Germinal center (tissue), 1 donor: ENCODE results near the gene FGFR4.

Experiments
- DNase-seq: peaks from one replicate; pipeline ENCODE4 v3.0.0; 2012; ENCODE audit warnings: mixed read lengths, low spot score

FGFR4 gene

DNA sequence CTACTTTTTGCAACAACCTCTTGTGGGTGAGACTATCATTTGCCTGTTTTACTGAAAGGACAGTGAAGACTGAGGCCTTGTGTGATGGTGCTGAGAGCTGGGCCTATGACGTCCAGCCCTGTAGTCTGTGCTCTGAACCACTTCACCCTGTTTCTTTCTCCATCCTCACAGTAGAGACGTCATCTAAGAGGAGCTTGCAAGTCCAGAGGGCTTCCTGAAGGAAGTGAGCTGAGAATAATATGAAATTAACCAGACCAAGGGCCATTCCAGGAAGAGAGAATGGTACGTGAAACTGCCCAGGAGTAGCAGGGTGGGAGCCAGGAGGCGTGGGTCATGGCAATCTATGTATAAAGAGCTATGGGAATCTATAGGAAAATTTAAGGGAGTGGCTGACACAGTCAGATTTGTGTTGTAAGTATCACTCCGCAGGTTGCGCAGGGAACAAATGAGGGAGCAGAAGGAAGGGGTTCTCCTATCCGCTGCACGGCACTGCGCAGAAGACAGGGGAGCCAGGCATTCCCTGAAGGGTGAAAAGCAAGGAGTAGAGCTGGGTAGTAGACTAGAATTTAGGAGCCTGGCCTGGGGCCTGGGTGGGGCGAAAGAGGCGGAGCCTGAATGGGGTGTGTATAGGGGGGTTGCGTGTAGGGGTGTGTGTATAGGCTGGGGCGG, 596 bp upstream of the FGFR4 start:
- DNase-seq, result no peak

GRCh38 chr5:177087398-177088005, 787 bp downstream of the FGFR4 start:
- DNase-seq, result no peak

GRCh38 chr5:177089127-177089526, 2.4 kb downstream of the FGFR4 start:
- no peak for DNase-seq

DNA sequence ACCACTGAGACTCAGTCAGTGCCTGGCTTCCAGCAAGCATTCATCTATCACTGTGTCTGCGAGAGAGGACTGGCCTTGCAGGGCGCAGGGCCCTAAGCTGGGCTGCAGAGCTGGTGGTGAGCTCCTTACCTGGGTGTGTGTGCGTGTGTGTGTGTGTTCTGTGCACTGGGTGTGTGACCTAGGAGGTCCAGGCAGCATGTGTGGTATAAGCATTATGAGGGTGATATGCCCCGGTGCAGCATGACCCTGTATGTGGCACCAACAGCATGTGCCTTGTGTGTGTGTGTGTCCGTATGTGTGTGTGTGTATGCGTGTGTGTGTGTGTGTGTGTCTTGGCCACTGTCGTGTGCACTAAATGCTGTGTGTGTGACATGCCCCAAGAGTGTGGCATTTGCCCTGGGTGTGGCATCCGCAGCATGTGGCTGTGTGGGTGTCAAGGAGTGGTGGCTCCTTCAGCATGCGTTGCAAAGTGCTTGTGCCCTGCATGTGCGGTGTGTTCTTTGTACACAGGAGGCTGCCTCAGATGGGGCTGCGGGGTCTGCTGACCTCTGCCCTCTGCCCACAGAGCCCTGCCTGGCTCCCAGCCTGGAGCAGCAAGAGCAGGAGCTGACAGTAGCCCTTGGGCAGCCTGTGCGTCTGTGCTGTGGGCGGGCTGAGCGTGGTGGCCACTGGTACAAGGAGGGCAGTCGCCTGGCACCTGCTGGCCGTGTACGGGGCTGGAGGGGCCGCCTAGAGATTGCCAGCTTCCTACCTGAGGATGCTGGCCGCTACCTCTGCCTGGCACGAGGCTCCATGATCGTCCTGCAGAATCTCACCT, 3.3 kb downstream of the FGFR4 start:
- DNase-seq, result no peak

DNA sequence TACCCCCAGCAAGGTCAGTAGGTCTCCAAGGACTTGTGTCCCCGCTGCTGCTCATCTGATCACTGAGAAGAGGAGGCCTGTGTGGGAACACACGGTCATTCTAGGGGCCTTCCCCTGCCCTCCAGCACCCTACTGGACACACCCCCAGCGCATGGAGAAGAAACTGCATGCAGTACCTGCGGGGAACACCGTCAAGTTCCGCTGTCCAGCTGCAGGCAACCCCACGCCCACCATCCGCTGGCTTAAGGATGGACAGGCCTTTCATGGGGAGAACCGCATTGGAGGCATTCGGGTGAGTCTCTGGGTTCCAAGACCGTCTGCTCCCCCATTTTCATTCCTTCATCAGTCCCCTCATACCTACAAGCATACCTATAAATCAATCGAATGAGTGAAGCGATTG, 4.1 kb downstream of the FGFR4 start:
- no peak for DNase-seq

GRCh38 chr5:177091232-177091631, 4.5 kb downstream of the FGFR4 start:
- no peak for DNase-seq

DNA sequence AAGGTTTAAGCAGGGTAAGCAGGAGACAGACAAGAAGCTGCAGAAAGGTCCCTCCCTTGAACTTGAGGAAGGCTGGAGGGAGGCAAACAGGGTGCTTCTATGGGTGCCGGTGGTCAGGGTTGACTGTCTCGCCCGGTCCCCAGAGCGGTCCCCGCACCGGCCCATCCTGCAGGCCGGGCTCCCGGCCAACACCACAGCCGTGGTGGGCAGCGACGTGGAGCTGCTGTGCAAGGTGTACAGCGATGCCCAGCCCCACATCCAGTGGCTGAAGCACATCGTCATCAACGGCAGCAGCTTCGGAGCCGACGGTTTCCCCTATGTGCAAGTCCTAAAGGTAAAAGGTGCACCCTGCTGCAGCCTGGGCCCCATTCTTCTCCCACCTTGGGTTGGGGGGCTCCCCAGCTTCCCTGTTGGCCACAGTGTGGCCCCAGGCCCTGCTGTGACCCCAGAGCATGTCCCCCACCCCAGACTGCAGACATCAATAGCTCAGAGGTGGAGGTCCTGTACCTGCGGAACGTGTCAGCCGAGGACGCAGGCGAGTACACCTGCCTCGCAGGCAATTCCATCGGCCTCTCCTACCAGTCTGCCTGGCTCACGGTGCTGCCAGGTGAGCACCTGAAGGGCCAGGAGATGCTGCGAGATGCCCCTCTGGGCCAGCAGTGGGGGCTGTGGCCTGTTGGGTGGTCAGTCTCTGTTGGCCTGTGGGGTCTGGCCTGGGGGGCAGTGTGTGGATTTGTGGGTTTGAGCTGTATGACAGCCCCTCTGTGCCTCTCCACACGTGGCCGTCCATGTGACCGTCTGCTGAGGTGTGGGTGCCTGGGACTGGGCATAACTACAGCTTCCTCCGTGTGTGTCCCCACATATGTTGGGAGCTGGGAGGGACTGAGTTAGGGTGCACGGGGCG, 5.7 kb downstream of the FGFR4 start:
- DNase-seq, result no peak

DNA sequence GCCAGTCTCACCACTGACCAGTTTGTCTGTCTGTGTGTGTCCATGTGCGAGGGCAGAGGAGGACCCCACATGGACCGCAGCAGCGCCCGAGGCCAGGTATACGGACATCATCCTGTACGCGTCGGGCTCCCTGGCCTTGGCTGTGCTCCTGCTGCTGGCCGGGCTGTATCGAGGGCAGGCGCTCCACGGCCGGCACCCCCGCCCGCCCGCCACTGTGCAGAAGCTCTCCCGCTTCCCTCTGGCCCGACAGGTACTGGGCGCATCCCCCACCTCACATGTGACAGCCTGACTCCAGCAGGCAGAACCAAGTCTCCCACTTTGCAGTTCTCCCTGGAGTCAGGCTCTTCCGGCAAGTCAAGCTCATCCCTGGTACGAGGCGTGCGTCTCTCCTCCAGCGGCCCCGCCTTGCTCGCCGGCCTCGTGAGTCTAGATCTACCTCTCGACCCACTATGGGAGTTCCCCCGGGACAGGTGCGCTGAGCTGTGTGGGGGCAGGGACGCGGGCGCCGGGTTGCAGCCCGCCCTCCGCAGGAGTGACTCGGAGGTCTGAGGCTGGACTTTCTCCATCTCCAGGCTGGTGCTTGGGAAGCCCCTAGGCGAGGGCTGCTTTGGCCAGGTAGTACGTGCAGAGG, 6.5 kb downstream of the FGFR4 start:
- DNase-seq, result no peak

DNA sequence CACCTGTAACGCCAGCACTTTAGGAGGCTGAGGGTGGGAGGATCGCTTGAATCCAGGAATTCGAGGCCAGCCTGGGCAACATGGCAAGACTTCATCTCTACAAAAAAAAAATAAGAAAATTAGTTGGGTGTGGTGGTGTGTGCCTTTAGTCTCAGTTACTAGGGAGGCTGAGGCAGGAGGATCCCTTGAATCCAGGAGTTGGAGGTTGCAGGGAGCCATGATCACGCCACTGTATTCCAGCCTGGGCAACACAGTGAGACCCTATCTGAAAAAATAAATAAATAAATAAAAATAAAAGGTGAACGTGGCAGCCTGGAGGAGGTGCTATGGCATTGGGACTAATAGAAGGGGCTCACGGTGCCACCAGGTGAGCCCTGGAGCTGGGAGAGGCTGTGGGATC, 7.1 kb downstream of the FGFR4 start:
- no peak for DNase-seq

GRCh38 chr5:177094224-177095087, 7.7 kb downstream of the FGFR4 start:
- no peak for DNase-seq

DNA sequence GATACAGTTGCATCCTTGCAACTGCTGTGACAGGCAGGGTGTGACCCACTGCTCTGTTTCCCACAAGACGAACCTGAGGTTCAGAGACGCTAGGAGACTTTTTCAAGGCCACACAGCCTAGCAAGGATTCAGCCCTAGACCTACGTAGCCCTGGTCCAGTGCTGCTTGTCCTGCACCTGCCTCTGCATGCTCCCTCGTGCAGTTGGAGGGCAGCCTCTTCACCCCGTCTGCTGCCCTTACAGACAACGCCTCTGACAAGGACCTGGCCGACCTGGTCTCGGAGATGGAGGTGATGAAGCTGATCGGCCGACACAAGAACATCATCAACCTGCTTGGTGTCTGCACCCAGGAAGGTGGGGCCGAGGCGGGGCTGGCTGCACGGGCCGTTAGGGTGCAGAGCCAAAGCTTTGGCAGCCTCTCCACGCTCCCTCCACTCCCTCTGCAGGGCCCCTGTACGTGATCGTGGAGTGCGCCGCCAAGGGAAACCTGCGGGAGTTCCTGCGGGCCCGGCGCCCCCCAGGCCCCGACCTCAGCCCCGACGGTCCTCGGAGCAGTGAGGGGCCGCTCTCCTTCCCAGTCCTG, 8.5 kb downstream of the FGFR4 start:
- no peak for DNase-seq

GRCh38 chr5:177096162-177097015, 9.7 kb downstream of the FGFR4 start:
- DNase-seq, result no peak

DNA sequence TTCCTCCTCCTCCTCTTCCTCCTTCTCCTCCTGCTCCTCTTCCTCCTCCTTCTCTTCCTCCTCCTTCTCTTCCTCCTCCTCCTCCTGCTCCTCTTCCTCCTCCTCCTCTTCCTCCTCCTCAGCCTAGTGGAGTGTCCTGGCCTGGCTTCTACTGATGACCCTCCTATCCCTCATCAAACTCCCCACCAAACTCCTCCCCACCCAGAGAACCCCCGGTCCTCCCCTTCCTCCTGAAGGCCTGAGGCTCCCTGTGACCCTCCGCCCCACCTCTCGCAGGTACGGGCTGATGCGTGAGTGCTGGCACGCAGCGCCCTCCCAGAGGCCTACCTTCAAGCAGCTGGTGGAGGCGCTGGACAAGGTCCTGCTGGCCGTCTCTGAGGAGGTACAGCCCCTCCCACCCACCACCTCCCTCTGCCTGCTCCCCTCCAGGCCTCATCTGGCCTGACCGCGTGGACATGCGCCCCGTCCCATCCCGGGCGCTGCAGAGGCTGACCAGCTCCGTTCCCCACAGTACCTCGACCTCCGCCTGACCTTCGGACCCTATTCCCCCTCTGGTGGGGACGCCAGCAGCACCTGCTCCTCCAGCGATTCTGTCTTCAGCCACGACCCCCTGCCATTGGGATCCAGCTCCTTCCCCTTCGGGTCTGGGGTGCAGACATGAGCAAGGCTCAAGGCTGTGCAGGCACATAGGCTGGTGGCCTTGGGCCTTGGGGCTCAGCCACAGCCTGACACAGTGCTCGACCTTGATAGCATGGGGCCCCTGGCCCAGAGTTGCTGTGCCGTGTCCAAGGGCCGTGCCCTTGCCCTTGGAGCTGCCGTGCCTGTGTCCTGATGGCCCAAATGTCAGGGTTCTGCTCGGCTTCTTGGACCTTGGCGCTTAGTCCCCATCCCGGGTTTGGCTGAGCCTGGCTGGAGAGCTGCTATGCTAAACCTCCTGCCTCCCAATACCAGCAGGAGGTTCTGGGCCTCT, 10.6 kb downstream of the FGFR4 start:
- no peak for DNase-seq

DNA sequence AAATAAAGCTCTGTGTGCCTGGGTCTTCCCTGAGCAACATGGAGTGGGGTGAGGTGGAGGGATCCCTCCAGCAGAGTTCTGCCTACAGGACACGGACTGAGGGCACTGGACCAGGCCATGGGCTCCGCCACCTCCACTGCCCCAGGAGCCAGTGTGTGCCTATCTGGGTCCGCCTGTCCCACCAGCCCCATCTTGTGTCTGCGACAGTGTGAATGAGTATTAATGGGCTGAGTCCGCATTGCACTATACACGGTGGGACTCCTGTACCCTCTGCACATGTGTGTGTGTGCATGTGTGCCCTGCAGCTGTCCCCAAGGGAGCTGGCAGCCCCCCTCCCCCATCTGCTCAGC, 11.4 kb downstream of the FGFR4 start:
- no peak for DNase-seq

DNA sequence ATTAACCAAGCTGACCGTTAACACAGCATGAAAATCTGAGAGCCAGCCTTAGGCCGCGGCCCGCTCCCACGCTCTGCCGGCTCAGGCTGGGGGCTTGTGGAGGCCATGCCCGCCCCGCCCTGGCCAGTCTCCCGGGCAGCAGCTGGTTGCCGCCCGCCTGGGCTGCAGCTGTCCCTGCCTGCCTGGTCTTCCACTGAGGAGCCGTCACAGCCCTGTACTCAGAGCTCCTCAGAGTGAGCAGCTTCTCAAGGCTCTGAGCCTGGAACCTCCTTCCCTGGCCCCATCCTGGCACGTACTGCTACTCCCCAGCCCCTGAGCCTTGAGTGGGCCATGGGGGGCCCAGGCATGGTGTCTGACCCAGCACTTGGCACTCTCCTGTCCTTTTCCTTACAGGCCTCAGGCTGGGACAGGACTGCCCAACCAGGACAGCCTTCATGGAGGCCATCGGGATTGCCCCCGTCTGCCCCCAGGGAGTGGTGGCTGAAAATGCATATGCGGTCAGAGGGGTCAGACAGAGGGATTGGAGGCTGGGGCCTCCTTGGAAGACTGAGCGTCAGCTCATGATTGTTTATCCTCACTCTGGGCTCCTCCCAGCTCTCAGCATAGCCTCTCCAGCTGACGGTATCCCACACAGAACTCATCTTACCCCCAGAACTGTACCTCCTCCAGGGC, 11.9 kb downstream of the FGFR4 start:
- no peak for DNase-seq

DNA sequence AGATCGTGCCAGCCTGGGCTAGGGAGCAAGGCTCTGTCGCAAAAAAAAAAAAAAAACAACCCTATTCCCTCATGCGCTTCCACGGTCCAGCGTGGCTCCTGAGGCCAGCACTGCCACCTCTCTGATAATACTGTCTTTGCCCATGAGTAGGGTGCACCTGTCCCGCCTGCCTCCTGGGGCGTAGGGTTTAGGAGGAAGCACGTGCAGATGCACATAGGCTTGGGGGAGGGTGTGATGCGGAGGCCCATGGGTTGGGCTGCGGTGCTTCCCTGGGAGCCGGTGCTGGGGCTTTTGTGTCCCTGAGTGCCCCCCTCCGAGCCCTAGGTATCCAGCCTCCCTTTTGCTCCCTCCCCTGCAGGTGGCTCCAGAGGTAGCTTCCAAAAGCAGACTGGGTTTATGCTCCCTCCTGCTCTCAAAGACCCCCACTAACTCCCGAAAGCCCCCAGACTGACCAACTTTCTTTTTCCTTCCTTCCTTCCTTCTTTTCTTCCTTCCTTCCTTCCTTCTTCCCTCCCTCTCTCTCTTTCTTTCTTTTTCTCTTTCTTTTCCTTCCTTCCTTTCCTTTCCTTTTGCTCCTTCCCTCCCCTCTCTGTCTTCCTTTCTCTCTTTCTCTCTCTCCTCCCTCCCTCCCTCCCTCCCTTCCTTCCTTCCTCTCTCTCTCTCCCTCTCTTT, 12.8 kb downstream of the FGFR4 start:
- no peak for DNase-seq

DNA sequence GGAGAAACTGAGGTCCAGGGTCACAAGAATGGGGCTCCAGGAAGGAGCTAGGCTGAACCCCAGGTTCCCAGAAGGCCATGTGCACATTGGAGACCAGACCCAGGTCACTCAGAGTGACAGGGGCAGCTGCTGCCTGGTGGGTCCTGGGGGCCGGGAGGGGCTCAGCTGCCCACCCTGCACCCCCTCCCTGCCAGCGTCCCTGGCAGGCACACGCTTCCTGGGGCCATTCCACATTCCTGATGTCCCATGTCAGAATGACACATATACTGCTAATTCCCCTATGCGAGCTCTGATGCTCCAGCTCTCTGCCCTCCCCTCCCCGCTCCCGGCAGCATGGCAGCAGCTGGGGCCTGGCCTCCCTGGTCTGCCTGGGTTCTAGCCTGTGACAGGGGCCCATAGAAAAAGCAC, 14.0 kb downstream of the FGFR4 start:
- DNase-seq, result no peak
